ENCODE data around the gene SLFN14.
"Not testable (repeated sequence)": the region's sequence is repeated elsewhere in the genome, so short reads cannot be mapped to it uniquely, and the experiment has no call there.

SLFN14 gene

DNA sequence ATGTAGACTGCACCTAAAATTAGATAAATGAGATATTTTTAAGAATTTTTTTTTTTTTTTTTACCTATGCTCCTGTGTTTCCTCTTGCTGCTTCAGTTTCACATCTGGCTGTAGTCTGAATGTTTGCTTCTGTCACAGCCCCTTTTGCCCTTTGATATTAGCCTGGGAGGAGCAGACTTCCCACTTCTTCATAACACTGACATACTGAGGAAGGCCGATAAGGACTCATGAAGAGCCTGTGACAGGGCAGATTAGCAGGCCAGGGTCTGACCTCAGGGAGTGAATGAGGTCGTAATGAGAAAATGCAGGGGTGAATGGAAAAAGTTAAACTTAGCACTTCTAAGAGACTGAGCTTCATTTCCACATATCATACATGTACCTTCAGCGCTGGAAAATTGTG lies at the start of gene SLFN14:
Gene SLFN14 (minus strand): TSS at position 117 of the 400 bp plus-strand sequence. CDS start 2,757 bp downstream, outside the sequence.
- no peak for DNase-seq

- DNase-seq: no peak
These were observed 49.2 kb upstream of the SLFN14 start for GRCh38 chr17:35609831-35610230.

DNA sequence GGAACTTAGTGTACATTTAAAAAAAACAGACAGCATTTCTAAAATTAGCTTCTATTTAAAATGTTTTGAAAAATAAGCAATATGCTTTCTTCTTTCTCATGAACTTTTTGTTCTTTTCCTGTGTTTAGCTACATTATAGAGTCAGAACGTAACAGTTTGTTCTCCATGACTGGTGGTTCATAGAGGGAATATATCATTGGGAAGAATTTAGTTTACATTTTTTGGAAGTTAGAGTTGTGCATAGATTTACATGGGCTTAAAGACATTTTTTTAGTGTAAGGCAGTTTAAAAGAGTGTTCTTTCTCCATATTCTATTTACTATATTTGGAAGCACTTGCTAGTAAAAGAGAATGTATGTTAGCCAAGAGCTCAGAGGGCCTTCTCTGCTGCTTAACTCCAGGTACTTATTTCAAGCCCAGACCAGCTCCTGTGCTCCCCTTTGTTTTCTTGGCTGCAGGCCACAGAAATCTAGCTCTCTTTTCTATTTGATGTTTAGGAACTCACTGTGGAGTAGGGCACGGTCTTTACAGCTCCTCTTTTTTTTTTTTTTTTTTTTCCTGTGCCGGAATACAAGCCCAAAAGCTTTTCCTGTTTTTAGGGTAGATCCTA lies 46.7 kb upstream of the SLFN14 start:
- no peak for DNase-seq

DNA sequence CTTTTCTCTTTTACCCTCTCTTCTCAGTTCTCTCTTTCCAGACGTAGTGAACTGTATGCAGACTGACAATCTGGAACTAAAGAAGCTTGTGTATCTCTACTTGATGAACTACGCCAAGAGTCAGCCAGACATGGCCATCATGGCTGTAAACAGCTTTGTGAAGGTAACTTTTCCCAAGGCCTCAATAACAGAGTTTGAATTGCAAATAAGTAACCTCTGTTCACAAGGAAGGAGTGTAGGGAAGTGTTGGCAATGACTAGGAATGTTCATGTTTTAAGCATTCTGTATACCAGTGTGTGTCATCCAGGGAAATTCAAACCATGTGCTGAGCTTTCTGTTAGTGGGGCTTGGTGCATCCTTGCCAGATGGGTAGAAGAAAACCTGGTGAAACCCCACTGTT lies 45.1 kb upstream of the SLFN14 start:
- DNase-seq: no peak

DNA sequence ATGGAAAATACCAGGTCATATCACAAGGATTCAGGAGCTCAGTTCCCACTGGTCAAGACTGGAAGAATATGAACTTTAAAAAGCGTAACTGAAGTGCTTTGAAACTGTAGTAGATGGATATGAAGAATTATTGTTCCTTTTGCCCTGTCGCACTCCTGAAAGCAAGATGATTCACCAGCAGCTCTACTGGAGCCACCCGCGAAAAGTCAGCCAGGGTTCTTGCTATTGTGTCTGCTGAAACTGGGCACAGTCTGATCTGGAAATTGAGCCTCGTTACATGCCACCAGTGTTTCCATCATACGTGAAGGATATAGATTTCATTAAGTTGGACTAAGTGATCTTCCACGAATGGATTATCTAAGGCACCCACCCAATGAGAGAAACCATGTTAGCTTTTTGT lies 43.1 kb upstream of the SLFN14 start:
- DNase-seq: no peak

DNA sequence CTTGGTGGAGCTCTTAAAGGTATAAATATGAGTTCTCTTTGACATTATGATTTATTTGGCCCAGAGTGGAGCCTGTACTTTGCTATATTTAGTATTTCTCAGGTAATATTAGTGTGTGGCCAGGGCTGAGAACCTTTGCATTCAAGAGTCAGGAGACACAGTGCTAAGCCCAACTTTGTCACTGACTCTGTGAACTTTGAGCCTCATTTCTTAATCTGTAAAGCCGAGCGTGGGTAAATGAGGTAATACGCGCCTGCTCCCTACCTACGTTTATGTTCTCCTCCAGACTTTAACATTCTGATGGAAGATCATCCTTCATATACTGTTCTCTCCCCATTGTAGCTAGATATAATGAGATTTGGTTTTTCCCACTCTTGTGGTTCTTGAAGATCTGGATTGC lies 37.0 kb upstream of the SLFN14 start:
- no peak for DNase-seq

DNA sequence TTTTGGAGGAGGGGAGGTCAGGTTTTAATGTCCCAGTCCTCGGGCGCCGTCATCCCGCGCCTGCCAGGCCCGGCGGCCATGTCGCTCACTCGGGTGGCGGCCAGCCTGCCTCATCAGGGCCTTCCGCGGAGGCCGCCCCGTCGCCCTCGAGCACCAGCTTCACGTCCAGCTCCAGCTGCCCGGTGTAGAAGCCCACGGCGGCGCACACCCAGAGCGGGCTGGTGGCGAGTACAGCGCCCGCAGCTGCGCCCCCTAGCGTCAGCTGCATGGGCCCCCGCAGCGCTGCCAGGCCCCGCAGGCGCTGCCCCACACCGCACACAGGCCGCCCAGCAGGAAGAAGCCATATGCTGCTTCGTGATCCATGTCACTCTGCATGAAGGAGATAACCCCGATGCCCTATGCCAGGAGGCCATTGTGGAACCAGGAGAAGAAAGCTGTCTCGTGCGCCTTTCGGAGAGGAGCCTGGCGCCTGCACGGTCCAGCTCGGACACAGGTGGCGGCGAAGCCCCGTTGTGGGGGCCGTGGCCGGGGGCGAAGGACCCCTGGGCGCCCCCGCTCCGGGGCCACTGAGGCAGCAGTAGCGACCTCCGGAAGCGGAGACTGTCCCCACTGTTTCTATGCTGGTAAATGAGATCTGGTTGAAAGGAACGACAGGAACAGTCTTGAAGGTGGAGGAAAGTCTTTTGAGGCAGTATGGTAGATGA lies 36.1 kb upstream of the SLFN14 start:
- no peak for DNase-seq

DNA sequence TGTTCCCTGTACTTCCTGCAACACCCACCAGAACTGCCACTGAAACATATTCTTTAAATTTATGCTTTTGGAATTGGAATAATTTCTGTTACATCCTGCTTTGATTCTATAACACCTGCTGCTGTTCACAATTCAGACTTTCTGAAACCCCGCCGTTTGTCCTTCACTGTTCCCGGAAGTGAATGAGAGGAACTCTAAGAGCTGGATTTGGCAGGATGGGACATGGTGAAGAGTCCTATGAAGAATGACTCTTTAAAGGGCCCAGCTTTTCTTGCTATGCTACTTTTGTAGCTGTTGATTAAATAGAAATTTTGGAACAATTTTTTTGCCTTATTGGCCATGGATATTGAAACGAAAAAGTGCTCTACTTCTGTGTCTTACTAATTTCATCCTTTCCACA lies 35.5 kb upstream of the SLFN14 start:
- DNase-seq: no peak

DNA sequence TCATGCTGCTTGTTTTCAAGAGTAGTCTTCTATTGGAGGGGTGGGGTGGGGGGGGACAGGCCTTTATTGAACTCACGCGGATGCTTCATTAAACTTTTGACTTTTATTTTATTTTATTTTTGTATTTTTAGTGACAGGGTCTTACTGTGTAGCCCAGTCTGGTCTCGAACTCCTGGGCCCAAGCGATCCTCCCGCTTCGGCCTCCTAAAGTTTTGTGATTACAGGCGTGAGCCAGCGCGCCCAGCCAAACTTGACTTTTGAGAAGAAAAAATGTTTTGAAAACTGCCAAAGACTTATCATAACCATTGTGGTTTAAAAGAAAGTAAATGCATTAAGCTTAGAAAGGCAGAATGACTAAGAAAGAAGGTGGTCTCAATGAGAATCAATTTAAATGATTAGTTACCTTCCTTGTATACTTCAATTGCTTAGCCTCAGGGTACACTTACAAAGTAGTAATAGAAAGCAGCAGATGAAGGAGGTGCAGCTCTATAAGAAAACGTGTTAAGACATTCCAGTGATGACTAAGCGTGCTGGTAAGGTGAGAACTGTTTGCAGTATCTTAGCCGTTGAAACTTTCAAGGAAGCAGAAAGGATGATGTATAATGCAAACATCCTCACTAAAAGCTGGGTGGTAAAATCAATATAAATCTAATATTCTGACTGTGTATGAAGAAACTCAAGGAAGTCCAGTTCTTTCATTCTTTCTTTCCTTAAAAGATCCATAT lies 27.7 kb upstream of the SLFN14 start:
- no peak for DNase-seq

- DNase-seq: peak; percentile 95
These were observed 26.7 kb upstream of the SLFN14 start, which contains the start of gene AP2B1 for GRCh38 chr17:35587074-35587961. TSS of gene AP2B1 (plus strand) at chr17:35587322. CDS start at chr17:35594031, 6,709 bp downstream.

- no peak for DNase-seq
These were observed 26.0 kb upstream of the SLFN14 start for GRCh38 chr17:35586569-35587073.

- no peak for DNase-seq
These were observed 23.4 kb upstream of the SLFN14 start for GRCh38 chr17:35584061-35584460.

- DNase-seq: no peak
These were observed 18.4 kb upstream of the SLFN14 start for GRCh38 chr17:35578929-35579432.

DNA sequence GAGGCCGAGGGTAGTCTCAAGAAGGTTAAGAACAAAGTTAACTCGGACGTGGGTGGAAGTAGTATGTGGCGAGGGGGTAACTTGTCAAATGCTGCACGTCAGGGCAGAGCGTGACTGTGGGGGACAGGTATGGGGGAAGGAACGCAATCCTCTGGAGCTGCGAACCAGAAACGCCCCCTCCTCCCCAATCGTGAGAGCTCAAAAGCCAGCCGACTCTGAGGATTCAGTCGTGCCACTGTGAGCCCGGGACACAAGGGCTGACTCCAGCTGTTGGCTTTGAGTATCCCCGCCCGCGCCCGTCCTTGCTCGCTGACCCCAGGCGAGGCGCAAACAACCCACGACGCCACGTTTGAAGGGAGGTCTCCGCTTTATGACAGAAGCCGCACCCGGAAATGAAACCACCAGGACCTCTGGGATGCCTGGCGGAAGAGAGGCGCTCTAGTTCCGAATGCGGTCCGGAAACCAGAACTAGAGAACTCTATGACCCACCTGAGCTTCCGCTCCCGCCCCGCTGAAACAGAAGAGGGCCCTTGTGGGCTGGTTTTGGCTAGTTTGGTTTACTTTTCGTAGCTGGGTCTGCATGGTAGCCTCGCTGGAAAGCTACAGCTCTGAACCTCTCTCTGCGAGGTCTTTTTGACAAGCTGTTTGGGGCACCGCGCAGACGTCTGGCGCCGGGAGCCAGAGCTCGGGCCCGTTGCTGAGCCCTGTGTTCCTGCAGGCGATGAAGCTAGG lies 17.7 kb upstream of the SLFN14 start, which contains the start of gene PEX12:
Gene PEX12 (minus strand): TSS at position 375 of the 732 bp plus-strand sequence. CDS start 550 bp downstream, outside the sequence.
- DNase-seq: peak; percentile 83

DNA sequence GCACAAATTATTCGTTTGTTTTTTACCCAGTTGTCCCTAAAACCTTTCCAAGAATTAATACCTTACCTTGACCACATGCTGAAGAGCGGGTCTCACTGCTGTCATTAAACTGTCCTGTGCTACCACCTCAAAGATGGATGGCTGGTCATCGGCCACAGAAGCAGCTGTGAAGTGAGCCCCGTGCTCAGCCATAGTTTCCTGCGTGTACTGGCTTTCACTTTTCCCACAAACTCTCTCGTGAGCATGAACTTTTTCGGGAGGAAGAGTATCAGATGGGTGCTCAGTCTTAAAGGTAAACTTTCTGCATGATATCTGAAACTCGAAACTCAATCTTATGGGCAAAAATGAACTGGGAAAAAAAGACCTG lies 17.2 kb upstream of the SLFN14 start:
- no peak for DNase-seq

DNA sequence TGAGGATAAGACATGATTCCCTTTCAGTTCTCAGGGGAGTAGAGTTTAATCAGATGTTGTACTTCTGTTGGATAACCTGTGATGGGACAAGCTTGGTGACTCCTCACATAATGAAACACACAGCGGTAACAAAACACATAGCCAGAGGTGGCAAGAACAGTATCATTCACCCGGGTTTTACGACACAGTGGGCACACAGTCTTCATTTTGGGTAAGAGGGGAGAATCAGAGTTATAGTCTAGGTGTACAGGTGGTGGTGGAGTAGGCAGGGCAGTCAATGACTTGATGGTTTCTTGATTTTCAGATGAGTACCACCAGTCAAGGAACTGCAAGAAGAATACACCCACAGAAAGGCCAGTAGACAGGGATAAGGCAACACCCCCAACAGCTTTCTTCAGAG lies 15.1 kb upstream of the SLFN14 start:
- no peak for DNase-seq

DNA sequence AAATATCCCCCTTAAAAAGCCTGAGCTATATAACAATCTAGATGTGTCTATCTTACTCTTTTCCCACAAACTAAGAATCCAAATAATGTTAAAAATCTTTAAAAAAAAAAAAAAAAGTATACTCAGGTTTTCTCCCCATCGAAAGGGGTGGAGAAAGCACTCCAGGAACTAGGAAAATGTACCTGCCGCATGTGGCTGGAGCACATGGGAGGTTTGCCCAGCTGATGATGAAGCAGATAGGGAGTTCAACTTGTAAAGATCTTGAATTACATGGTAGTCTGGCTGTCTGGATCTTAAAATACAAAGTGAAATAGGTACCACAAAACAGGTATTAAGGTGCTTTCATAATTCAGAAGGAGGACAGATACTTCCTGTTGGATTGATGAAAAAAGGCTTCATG lies 8.8 kb upstream of the SLFN14 start:
- DNase-seq: no peak

GRCh38 chr17:35568561-35568960 lies 7.9 kb upstream of the SLFN14 start:
- no peak for DNase-seq

DNA sequence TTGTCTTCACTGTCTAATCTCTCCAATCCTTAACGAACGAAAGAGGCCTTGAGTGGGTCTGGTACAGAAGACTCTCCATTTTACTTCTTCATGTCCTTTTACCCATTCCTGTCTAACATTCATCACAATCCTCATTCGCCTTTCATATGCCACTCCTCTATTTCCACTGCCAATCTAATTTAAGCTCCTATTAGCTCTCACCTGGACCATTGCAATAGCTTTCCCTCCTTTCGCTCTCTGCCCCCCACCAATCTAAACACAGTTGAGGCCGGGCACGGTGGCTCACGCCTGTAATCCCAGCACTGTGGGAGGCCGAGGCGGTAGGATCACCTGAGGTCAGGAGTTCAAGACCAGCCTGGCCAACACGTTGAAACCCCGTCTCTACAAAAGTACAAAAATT lies 6.3 kb upstream of the SLFN14 start:
- no peak for DNase-seq

GRCh38 chr17:35563181-35563580 lies 2.6 kb upstream of the SLFN14 start:
- not testable (repeated sequence) for DNase-seq

GRCh38 chr17:35559495-35560210 lies 966 bp downstream of the SLFN14 start:
- DNase-seq: no peak
